HepG2 (cell line): Measurements from ENCODE around the gene PHF2. TPM values are rescaled to one million over a fixed set of nuclear protein-coding genes. Genes with fewer than 3 reads are reported as not detected.

Source experiments
- ATAC-seq: fragments of 200-7000 bp; cut with Tn5 transposase; 3 replicates; pipeline ENCODE4 v1.9.1; 2020; ENCODE audit warnings: mild to moderate bottlenecking, moderate library complexity
- BruUV-seq: library from RNA; stranded (reverse); fragments of 400-500 nt; replicated peaks from 2 replicates; lab custom pipeline; 2021; lab: Mats Ljungman, UMichigan
- CTCF ChIA-PET: fragments of 300-600 bp; formaldehyde crosslinking; extraction: SDS; loops from one replicate; lab custom pipeline; 2021; ENCODE audit warnings: low total read pairs, inconsistent platforms, low intra/inter-chr PET ratio; lab: Yijun Ruan, JAX
- POLR2A ChIA-PET: fragments of 350-600 bp; sonication (Branson Sonifier 250); formaldehyde crosslinking; loops from one replicate; lab custom pipeline; 2020; ENCODE audit warnings: antibody characterized with exemption, inconsistent platforms; lab: Yijun Ruan, JAX
- DNase-seq: peaks from one replicate; pipeline ENCODE4 v3.0.0-alpha.2; 2015; ENCODE audit warnings: low spot score
- FAIRE-seq: peaks from 3 replicates; lab custom pipeline; 2011; peaks lifted over from hg19 to GRCh38; lab: Jason Lieb, UNC
- H2AFZ ChIP-seq: one replicate; pipeline ENCODE4 v1.6.1; 2011; ENCODE audit warnings: low read length, inconsistent platforms
- H3K27ac ChIP-seq: fragments of 300-600 bp; 3 replicates; pipeline ENCODE4 v1.8.0; 2011; ENCODE audit warnings: mixed run types, mild to moderate bottlenecking, mixed read lengths, low read length, inconsistent platforms; ENCODE audit not compliant: insufficient read depth; ENCODE audit errors: extremely low read length
- H3K27me3 ChIP-seq, 2 experiments: fragments of 200-600 bp in 1 of 2; 2 replicates in 1 of 2; 3 replicates in 1 of 2; pipeline versions ENCODE4 v1.6.0 to v1.8.0; 2011; ENCODE audit warnings: low read length in 2 of 2, mild to moderate bottlenecking in 2 of 2, moderate library complexity in 2 of 2, inconsistent platforms in 1 of 2; ENCODE audit not compliant: insufficient read depth in 2 of 2, control insufficient read depth in 1 of 2
- H3K36me3 ChIP-seq, 2 experiments: fragments of 200-600 bp in 1 of 2; replicated peaks in 1 of 2; 2 replicates in 1 of 2; 3 replicates in 1 of 2; pipeline versions ENCODE4 v1.5.1 to v1.8.0; 2011; ENCODE audit warnings: low read length in 2 of 2, inconsistent platforms in 1 of 2; ENCODE audit not compliant: insufficient read depth in 2 of 2, control insufficient read depth in 1 of 2
- H3K4me1 ChIP-seq: 2 replicates; pipeline ENCODE4 v1.5.1; 2012; ENCODE audit warnings: low read length, inconsistent platforms; ENCODE audit not compliant: insufficient read depth
- H3K4me2 ChIP-seq: 2 replicates; pipeline ENCODE4 v1.6.0; 2011; ENCODE audit warnings: low read depth, low read length, inconsistent platforms
- H3K4me3 ChIP-seq, 3 experiments: fragments of 200-600 bp in 1 of 3; sonication (generic), shearing (Covaris generic) in 1 of 3; replicated peaks in 1 of 3; 2 replicates each; pipeline ENCODE4 v1.5.1; 2011 to 2016; ENCODE audit warnings: low read length in 3 of 3, inconsistent platforms in 2 of 3, low read depth in 2 of 3, mild to moderate bottlenecking in 2 of 3, control low read depth in 1 of 3, mixed read lengths in 1 of 3; ENCODE audit not compliant: insufficient read depth in 1 of 3
- H3K79me2 ChIP-seq: one replicate; pipeline ENCODE4 v1.6.1; 2011; ENCODE audit warnings: low read length, inconsistent platforms; ENCODE audit not compliant: insufficient read depth
- H3K9ac ChIP-seq: 2 replicates; pipeline ENCODE4 v1.6.0; 2011; ENCODE audit warnings: mild to moderate bottlenecking, low read depth, low read length, inconsistent platforms; ENCODE audit not compliant: insufficient read depth
- H3K9me3 ChIP-seq: 2 replicates; pipeline ENCODE4 v1.5.1; 2012; ENCODE audit warnings: mild to moderate bottlenecking, low read length
- H4K20me1 ChIP-seq: 2 replicates; pipeline ENCODE4 v1.6.0; 2011; ENCODE audit warnings: inconsistent platforms, mild to moderate bottlenecking, low read length, moderate library complexity; ENCODE audit not compliant: insufficient read depth
- BATF2 ChIP-seq: sonication (generic); formaldehyde crosslinking; IDR thresholded peaks from 2 replicates; pipeline ENCODE4 v1.8.0; 2022; ENCODE audit warnings: mild to moderate bottlenecking, missing genetic modification reagents, moderate library complexity
- CREB3 ChIP-seq: sonication (generic); formaldehyde crosslinking; IDR thresholded peaks from 2 replicates; pipeline ENCODE4 v1.5.0; 2020; ENCODE audit warnings: missing genetic modification reagents
- GFI1 ChIP-seq: sonication (generic); formaldehyde crosslinking; IDR thresholded peaks from 2 replicates; pipeline ENCODE4 v1.5.0; 2020; ENCODE audit warnings: missing genetic modification reagents, mild to moderate bottlenecking, borderline replicate concordance
- HIVEP1 ChIP-seq: sonication (generic); formaldehyde crosslinking; IDR thresholded peaks from 2 replicates; pipeline ENCODE4 v1.4.0; 2020; ENCODE audit warnings: mild to moderate bottlenecking, missing genetic modification reagents
- HMGXB3 ChIP-seq: sonication (generic); formaldehyde crosslinking; IDR thresholded peaks from 2 replicates; pipeline ENCODE4 v1.4.0; 2020; ENCODE audit warnings: missing genetic modification reagents, borderline replicate concordance
- NFIB ChIP-seq: sonication (generic); formaldehyde crosslinking; IDR thresholded peaks from 2 replicates; pipeline ENCODE4 v1.9.0; 2021; ENCODE audit warnings: missing genetic modification reagents, mild to moderate bottlenecking, borderline replicate concordance
- NFYC ChIP-seq: IDR thresholded peaks from 2 replicates; pipeline ENCODE4 v1.6.1; 2016; ENCODE audit warnings: missing genetic modification reagents, missing compliant biosample characterization
- RARG ChIP-seq: sonication (generic); formaldehyde crosslinking; IDR thresholded peaks from 2 replicates; pipeline ENCODE4 v1.4.0; 2020; ENCODE audit warnings: low read depth, mild to moderate bottlenecking, missing genetic modification reagents
- SETDB1 ChIP-seq: sonication (generic); formaldehyde crosslinking; IDR thresholded peaks from 2 replicates; pipeline ENCODE4 v1.5.1; 2020; ENCODE audit warnings: missing genetic modification reagents, mild to moderate bottlenecking, borderline replicate concordance
- YEATS4 ChIP-seq: sonication (generic); formaldehyde crosslinking; IDR thresholded peaks from 2 replicates; pipeline ENCODE4 v1.4.0; 2020; ENCODE audit warnings: missing genetic modification reagents, borderline replicate concordance
- ZFP90 ChIP-seq: sonication (generic); formaldehyde crosslinking; IDR thresholded peaks from 2 replicates; pipeline ENCODE4 v1.8.0; 2022; ENCODE audit warnings: missing genetic modification reagents, mild to moderate bottlenecking, inconsistent platforms, borderline replicate concordance
- ZNF235 ChIP-seq: sonication (generic); formaldehyde crosslinking; IDR thresholded peaks from 2 replicates; pipeline ENCODE4 v1.8.1; 2023; ENCODE audit warnings: mild to moderate bottlenecking, missing genetic modification reagents, borderline replicate concordance
- ZNF557 ChIP-seq: sonication (generic); formaldehyde crosslinking; IDR thresholded peaks from 2 replicates; pipeline ENCODE4 v1.4.0; 2020; ENCODE audit warnings: missing genetic modification reagents
- ZNF709 ChIP-seq: sonication (generic); formaldehyde crosslinking; IDR thresholded peaks from 2 replicates; pipeline ENCODE4 v1.5.0; 2020; ENCODE audit warnings: mild to moderate bottlenecking, missing genetic modification reagents
- WGBS: methylation state at CpG from one replicate; pipeline ENCODE4 v1.1.6; 2017; ENCODE audit warnings: low lambda C conversion rate; 5-methylcytosine and 5-hydroxymethylcytosine counted together
- in situ Hi-C: cut with HindIII; loops from 2 replicates; pipeline ENCODE4 v1.10.0; 2017; ENCODE audit warnings: low pct_unique_long_range_greater_than_20kb; ENCODE audit not compliant: extremely low pct_ligation_motif_present
- intact Hi-C: fragments of 100-400 bp; cut with micrococcal nuclease; formaldehyde crosslinking; loops from one replicate; pipeline ENCODE4 v1.10.0; 2022; ENCODE audit not compliant: unreplicated experiment
- polyA plus RNA-seq, 8 experiments: library from polyadenylated mRNA; depleted of rRNA in 3 of 8; stranded (reverse) in 7 of 8; unstranded in 1 of 8; fragments of >200 nt; fragmentation: Illumina TruSeq in 4 of 8; extraction: Trizol in 4 of 8; gene quantifications; 2 replicates each; pipeline versions ENCODE4 v1.2.1 to v1.2.3, GENCODE V29; 2011 to 2016; ENCODE audit warnings: low read depth in 4 of 8, missing spikeins in 1 of 8, mixed read lengths in 1 of 8; ENCODE audit not compliant: insufficient read depth in 1 of 8
- total RNA-seq, 5 experiments: library from RNA; depleted of rRNA; stranded (reverse); fragments of >200 nt; fragmentation: Illumina TruSeq; extraction: Trizol; gene quantifications; 2 replicates each; pipeline ENCODE4 v1.2.3, GENCODE V29; 2016; ENCODE audit warnings: low read depth in 1 of 5
- TF ChIP-seq, protein P1 (sequence below): sonication (generic); formaldehyde crosslinking; IDR thresholded peaks from 2 replicates; pipeline ENCODE4 v1.4.0; 2020; ENCODE audit warnings: missing genetic modification reagents, borderline replicate concordance

The PHF2 gene
- total and polyA plus RNA-seq, 2 of the 13 experiments (the other 11 are each of a cell fraction or from before 2014, with no cell fraction given), result 6.6 to 9.1 TPM

DNA sequence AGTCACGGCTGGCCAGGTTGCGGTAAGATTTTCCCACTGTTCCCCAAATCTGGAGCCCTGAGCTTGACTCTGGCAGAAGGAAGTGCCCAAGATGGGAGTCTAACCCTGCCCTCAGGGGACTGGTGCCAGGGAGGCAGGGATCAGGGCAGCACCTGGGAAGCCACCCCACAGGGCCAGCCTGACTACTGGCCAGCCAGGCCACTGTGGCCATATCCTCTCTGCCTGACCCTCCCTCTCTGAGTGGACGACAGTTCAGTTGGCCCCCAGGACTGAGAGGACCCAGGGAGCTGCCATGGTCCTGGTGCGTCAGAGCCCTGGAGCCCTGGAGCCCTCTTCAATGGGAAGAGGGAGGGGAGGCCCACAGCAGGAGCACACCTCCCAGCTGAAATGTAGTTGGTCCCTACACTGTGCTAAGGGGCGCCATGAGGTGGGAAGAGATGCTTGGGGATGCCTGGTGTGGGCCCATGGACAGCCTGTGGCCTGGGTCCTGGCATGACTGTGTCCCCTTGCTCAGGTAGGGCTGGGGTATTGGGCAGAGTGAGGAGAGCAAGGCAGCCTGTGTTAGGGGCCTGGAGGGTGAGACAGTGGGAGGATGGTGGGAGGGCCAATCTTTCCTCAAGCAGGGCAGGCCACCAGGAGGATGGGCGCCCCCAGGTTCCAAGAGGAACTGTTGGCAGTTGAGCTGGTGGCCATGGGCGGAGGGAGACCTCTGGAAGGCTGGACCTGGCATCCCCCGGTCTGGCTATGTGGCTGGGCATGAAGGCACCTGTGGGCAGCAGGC is 81.1 kb downstream of the PHF2 start:
- CTCF ChIA-PET, result no interaction called here
- TF ChIP-seq RARG, result no peak
- no peak for TF ChIP-seq SETDB1 (CRISPR knock-in tag)
- no peak for TF ChIP-seq ZFP90 (CRISPR knock-in tag)
- TF ChIP-seq CREB3 (CRISPR knock-in tag), result no peak
- no peak for TF ChIP-seq HMGXB3 (CRISPR knock-in tag)
- no peak for TF ChIP-seq HIVEP1
- no peak for TF ChIP-seq ZNF709 (CRISPR knock-in tag)
- TF ChIP-seq YEATS4 (CRISPR knock-in tag), result no peak
- no peak for TF ChIP-seq ZNF235 (CRISPR knock-in tag)
- TF ChIP-seq BATF2 (CRISPR knock-in tag), result no peak
- TF ChIP-seq NFYC, result no peak
- no peak for TF ChIP-seq ZNF557
- no peak for TF ChIP-seq NFIB
- no peak for TF ChIP-seq GFI1 (CRISPR knock-in tag)
- TF ChIP-seq, protein P1, sequence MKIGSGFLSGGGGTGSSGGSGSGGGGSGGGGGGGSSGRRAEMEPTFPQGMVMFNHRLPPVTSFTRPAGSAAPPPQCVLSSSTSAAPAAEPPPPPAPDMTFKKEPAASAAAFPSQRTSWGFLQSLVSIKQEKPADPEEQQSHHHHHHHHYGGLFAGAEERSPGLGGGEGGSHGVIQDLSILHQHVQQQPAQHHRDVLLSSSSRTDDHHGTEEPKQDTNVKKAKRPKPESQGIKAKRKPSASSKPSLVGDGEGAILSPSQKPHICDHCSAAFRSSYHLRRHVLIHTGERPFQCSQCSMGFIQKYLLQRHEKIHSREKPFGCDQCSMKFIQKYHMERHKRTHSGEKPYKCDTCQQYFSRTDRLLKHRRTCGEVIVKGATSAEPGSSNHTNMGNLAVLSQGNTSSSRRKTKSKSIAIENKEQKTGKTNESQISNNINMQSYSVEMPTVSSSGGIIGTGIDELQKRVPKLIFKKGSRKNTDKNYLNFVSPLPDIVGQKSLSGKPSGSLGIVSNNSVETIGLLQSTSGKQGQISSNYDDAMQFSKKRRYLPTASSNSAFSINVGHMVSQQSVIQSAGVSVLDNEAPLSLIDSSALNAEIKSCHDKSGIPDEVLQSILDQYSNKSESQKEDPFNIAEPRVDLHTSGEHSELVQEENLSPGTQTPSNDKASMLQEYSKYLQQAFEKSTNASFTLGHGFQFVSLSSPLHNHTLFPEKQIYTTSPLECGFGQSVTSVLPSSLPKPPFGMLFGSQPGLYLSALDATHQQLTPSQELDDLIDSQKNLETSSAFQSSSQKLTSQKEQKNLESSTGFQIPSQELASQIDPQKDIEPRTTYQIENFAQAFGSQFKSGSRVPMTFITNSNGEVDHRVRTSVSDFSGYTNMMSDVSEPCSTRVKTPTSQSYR (CRISPR knock-in tag), result no peak

More for the DNA sequence above, 81.1 kb downstream of the PHF2 start:
- BruUV-seq, result no TSS peak
- 98% methylated on average over 4 of the region's 8 CpGs for WGBS
- Histone ChIP-seq H2AFZ (no peak overlapping the region), H3K36me3 (peaks cover 6 to 17% of the 10 kb centered on the region in 2 experiments; a peak in 4 of 5 replicates), H3K27ac (no peak overlapping the region), H4K20me1 (no peaks in the 10 kb centered on the region), H3K4me1 (no peaks in the 10 kb centered on the region), H3K4me2 (no peak overlapping the region), H3K4me3 (no peak overlapping the region), H3K79me2 (no peaks in the 10 kb centered on the region), H3K9me3 (no peaks in the 10 kb centered on the region), H3K27me3 (no peaks in the 10 kb centered on the region), H3K9ac (no peak overlapping the region)
- in situ Hi-C loops (no loop called here), intact Hi-C loops (no loop called here)
- no peak for ATAC-seq
- POLR2A ChIA-PET, result no interaction called here
- FAIRE-seq, result no peak
- DNase-seq, result no peak
